B cell (primary cell): Measurements from ENCODE around the gene TOMM20L. TPM values are rescaled to one million over a fixed set of nuclear protein-coding genes. Genes with fewer than 3 reads are reported as not detected.

Experiments used
- ATAC-seq: fragments of 200-7000 bp; cut with Tn5 transposase; one replicate; pipeline ENCODE4 v1.10.0; 2021; ENCODE audit warnings: low read depth, mild to moderate bottlenecking, moderate number of reproducible peaks, moderate library complexity
- CTCF ChIA-PET: fragments of 350-600 bp; sonication (Branson Sonifier 250); formaldehyde crosslinking; loops from one replicate; lab custom pipeline; 2021; ENCODE audit warnings: antibody characterized with exemption, inconsistent platforms; lab: Charles Lee
- POLR2A ChIA-PET: fragments of 350-600 bp; sonication (Branson Sonifier 250); formaldehyde crosslinking; loops from one replicate; lab custom pipeline; 2021; ENCODE audit warnings: antibody characterized with exemption; lab: Charles Lee
- DNase-seq: peaks from one replicate; pipeline ENCODE4 v3.0.0; 2013
- H2AFZ ChIP-seq: 2 replicates; pipeline ENCODE4 v1.6.1; 2012; ENCODE audit warnings: mild to moderate bottlenecking, low read depth, low read length; ENCODE audit not compliant: insufficient read depth, poor library complexity, severe bottlenecking
- H3K27ac ChIP-seq, 2 donors: 1 replicate in 1 of 2; 2 replicates in 1 of 2; pipeline ENCODE4 v1.5.1; 2012 to 2013; ENCODE audit warnings: low read length in 2 of 2, mild to moderate bottlenecking in 2 of 2, moderate library complexity in 1 of 2
- H3K27me3 ChIP-seq, 4 experiments: fragments of 200-600 bp in 1 of 4; sonication (generic) in 1 of 4; replicated peaks in 1 of 4; 1 replicate in 2 of 4; 2 replicates in 2 of 4; pipeline versions ENCODE4 v1.6.1 to v1.7.0; 2013 to 2016; ENCODE audit warnings: low read length in 3 of 4, mild to moderate bottlenecking in 2 of 4, mixed read lengths in 1 of 4, moderate library complexity in 1 of 4; ENCODE audit not compliant: insufficient read depth in 4 of 4, control insufficient read depth in 3 of 4; ENCODE audit errors: control extremely low read depth in 1 of 4
- H3K36me3 ChIP-seq, 2 experiments: replicated peaks in 1 of 2; 1 replicate in 1 of 2; 2 replicates in 1 of 2; pipeline versions ENCODE4 v1.6.1 to v1.7.1; 2013; ENCODE audit warnings: low read length in 1 of 2; ENCODE audit not compliant: insufficient read depth in 2 of 2, control insufficient read depth in 1 of 2; ENCODE audit errors: control extremely low read depth in 1 of 2, extremely low read depth in 1 of 2
- H3K4me1 ChIP-seq, 2 donors: fragments of 200-600 bp in 1 of 2; sonication (generic) in 1 of 2; 1 replicate in 1 of 2; 2 replicates in 1 of 2; pipeline versions ENCODE4 v1.5.1 to v1.6.1; 2013 to 2017; ENCODE audit warnings: low read length in 2 of 2; ENCODE audit not compliant: control insufficient read depth in 2 of 2, insufficient read depth in 2 of 2
- H3K4me2 ChIP-seq: replicated peaks from 2 replicates; pipeline ENCODE3; 2012; ENCODE audit warnings: mild to moderate bottlenecking, low read depth, low read length; ENCODE audit not compliant: poor library complexity, severe bottlenecking
- H3K4me3 ChIP-seq, 5 experiments: fragments of 200-600 bp in 1 of 5; sonication (generic) in 1 of 5; 1 replicate in 3 of 5; 2 replicates in 2 of 5; pipeline versions ENCODE4 v1.5.1 to v1.7.0; 2011 to 2016; ENCODE audit warnings: low read length in 4 of 5, mild to moderate bottlenecking in 4 of 5, low read depth in 2 of 5, control low read depth in 1 of 5, moderate library complexity in 1 of 5; ENCODE audit not compliant: insufficient read depth in 1 of 5; ENCODE audit errors: control extremely low read depth in 1 of 5, extremely low read depth in 1 of 5
- H3K79me2 ChIP-seq: fragments of 200-600 bp; sonication (generic); one replicate; pipeline ENCODE4 v1.6.0; 2016; ENCODE audit warnings: low read length; ENCODE audit not compliant: control insufficient read depth, insufficient read depth
- H3K9ac ChIP-seq: fragments of 200-600 bp; sonication (generic); 2 replicates; pipeline ENCODE4 v1.6.1; 2017; ENCODE audit warnings: mild to moderate bottlenecking, low read length, moderate library complexity
- H3K9me3 ChIP-seq, 3 donors: one replicate each; pipeline versions ENCODE4 v1.6.1 to v1.7.1; 2013; ENCODE audit warnings: low read length in 2 of 3; ENCODE audit not compliant: control insufficient read depth in 2 of 3, insufficient read depth in 1 of 3; ENCODE audit errors: control extremely low read depth in 1 of 3
- H4K20me1 ChIP-seq: 2 replicates; pipeline ENCODE4 v1.6.0; 2012; ENCODE audit warnings: mild to moderate bottlenecking, low read length; ENCODE audit not compliant: insufficient read depth, control insufficient read depth, poor library complexity, severe bottlenecking
- H3K27ac Mint-ChIP-seq: one replicate; pipeline ENCODE4 v1.8.0; 2021; ENCODE audit warnings: mixed read lengths
- H3K27me3 Mint-ChIP-seq: one replicate; pipeline ENCODE4 v1.8.0; 2021; ENCODE audit warnings: mixed read lengths
- H3K4me1 Mint-ChIP-seq: one replicate; pipeline ENCODE4 v1.8.0; 2021; ENCODE audit warnings: mixed read lengths
- H3K4me3 Mint-ChIP-seq: one replicate; pipeline ENCODE4 v1.8.0; 2021; ENCODE audit warnings: mixed read lengths
- H3K9me3 Mint-ChIP-seq: one replicate; pipeline ENCODE4 v1.8.0; 2022; ENCODE audit warnings: mixed read lengths; ENCODE audit not compliant: insufficient read depth
- CTCF ChIP-seq: fragments of 200-600 bp; IDR thresholded peaks from one replicate; pipeline ENCODE4 v1.8.0; 2022; ENCODE audit warnings: antibody characterized with exemption, mild to moderate bottlenecking
- EZH2 ChIP-seq: IDR thresholded peaks from 2 replicates; pipeline ENCODE4 v1.6.1; 2012; ENCODE audit warnings: borderline replicate concordance, low read depth, mild to moderate bottlenecking, moderate library complexity, low read length; ENCODE audit not compliant: insufficient read depth, poor library complexity, severe bottlenecking
- WGBS: methylation state at CpG from one replicate; pipeline ENCODE4 v1.1.5; 2013; ENCODE audit warnings: missing lambda C conversion rate; ENCODE audit not compliant: insufficient coverage; 5-methylcytosine and 5-hydroxymethylcytosine counted together
- intact Hi-C: fragments of 100-400 bp; cut with micrococcal nuclease; formaldehyde crosslinking; loops from one replicate; pipeline ENCODE4 v1.10.0; 2022
- polyA plus RNA-seq: library from polyadenylated mRNA; depleted of rRNA; stranded (reverse); fragments of >200 nt; gene quantifications from 2 replicates; pipeline ENCODE4 v1.2.3, GENCODE V29; 2012
- total RNA-seq, 2 donors: library from RNA; stranded (reverse); fragments of 120-200 nt in 1 of 2; gene quantifications; 1 replicate in 1 of 2; 2 replicates in 1 of 2; pipeline versions ENCODE4 v1.2.3 to v1.2.4, GENCODE V29; 2013 to 2022

TOMM20L gene
- total and polyA plus RNA-seq, 2 donors (not counting 1 experiment from before 2014, with no cell fraction given) = 1.3 TPM; not detected in 1

- no peak overlapping the region for H3K4me3 Mint-ChIP-seq
- Histone ChIP-seq H3K36me3 (peaks cover 0 to 45% of the 10 kb centered on the region in 2 experiments), H3K9ac (no peak overlapping the region), H3K4me1 (no peaks in the 10 kb centered on the region), H3K27me3 (no peaks in the 10 kb centered on the region), H3K27ac (no peak overlapping the region), H3K9me3 (no peaks in the 10 kb centered on the region), H4K20me1 (no peaks in the 10 kb centered on the region), H3K4me3 (no peak overlapping the region), H3K4me2 (no peak overlapping the region), H2AFZ (no peak overlapping the region), H3K79me2 (peaks cover 10% of the 10 kb centered on the region)
- ATAC-seq (no peak), DNase-seq (no peak)
- ChIA-PET CTCF (no interaction called here), POLR2A (no interaction called here)
- H3K4me1 Mint-ChIP-seq = no peaks in the 10 kb centered on the region
- H3K9me3 Mint-ChIP-seq = no peaks in the 10 kb centered on the region
- no peak overlapping the region for H3K27ac Mint-ChIP-seq
- intact Hi-C loops = no loop called here
- WGBS = 67% methylated on average over 1 of the region's 5 CpGs
- TF ChIP-seq EZH2 (no peak), CTCF (no peak)
- H3K27me3 Mint-ChIP-seq = no peaks in the 10 kb centered on the region
Observed at GRCh38 chr14:58439476-58439875, 43.7 kb downstream of the TOMM20L start.

- intact Hi-C loops = no loop called here
- DNase-seq = no peak
- Mint-ChIP-seq H3K4me3 (no peak overlapping the region), H3K27me3 (no peaks in the 10 kb centered on the region), H3K27ac (no peak overlapping the region), H3K4me1 (no peaks in the 10 kb centered on the region), H3K9me3 (no peaks in the 10 kb centered on the region)
- Histone ChIP-seq H3K79me2 (no peaks in the 10 kb centered on the region), H3K9ac (no peak overlapping the region), H3K27me3 (no peaks in the 10 kb centered on the region), H2AFZ (no peak overlapping the region), H3K4me2 (no peak overlapping the region), H3K36me3 (peaks cover 7 to 41% of the 10 kb centered on the region in 2 experiments), H4K20me1 (no peaks in the 10 kb centered on the region), H3K4me1 (no peaks in the 10 kb centered on the region), H3K27ac (no peak overlapping the region), H3K4me3 (no peak overlapping the region), H3K9me3 (no peaks in the 10 kb centered on the region)
- POLR2A ChIA-PET = no interaction called here
- no peak for TF ChIP-seq EZH2
- no peak for TF ChIP-seq CTCF
- CTCF ChIA-PET = no interaction called here
- ATAC-seq = no peak
- 83% methylated on average over 1 of the region's 5 CpGs for WGBS
Observed at GRCh38 chr14:58444627-58445026, 48.9 kb downstream of the TOMM20L start.
